Measurements from ENCODE around the gene MAP3K8. TPM values are rescaled to one million over a fixed set of nuclear protein-coding genes. Genes with fewer than 3 reads are reported as not detected.
A peak's percentile ranks its signal among the peaks of the same experiment; 100 is the strongest.
"Not testable (repeated sequence)": the region's sequence is repeated elsewhere in the genome, so short reads cannot be mapped to it uniquely, and the experiment has no call there.

Gene MAP3K8
- polyA plus RNA-seq, 4 donors: 1.8 to 10.9 (median 8.3) TPM

- H3K27ac ChIP-seq (ENCODE audit: low read depth in 1 of 3, low read length in 2 of 3): peak overlapping the region in 1 of 3 donors; percentile 81
- FAIRE-seq: no peak
These were observed 3.3 kb upstream of the MAP3K8 start for GRCh38 chr10:30430544-30431298.

GRCh38 chr10:30431435-30431911 is 2.5 kb upstream of the MAP3K8 start:
- Histone ChIP-seq H3K27me3 (ENCODE audit: control insufficient read depth in 3 of 3, insufficient read depth in 3 of 3, low read length in 3 of 3) (no peaks in the 10 kb centered on the region), H3K4me1 (ENCODE audit: control insufficient read depth in 3 of 3, insufficient read depth in 2 of 3, low read depth in 1 of 3, low read length in 2 of 3) (peaks cover 0 to 37% (median 8%) of the 10 kb centered on the region in 3 donors), H3K9me3 (ENCODE audit: control insufficient read depth in 2 of 2, insufficient read depth in 1 of 2, low read depth in 1 of 2, low read length in 1 of 2) (no peaks in the 10 kb centered on the region), H3K4me3 (ENCODE audit: low read depth in 1 of 3, low read length in 3 of 3) (no peak overlapping the region), H3K27ac (ENCODE audit: low read depth in 1 of 3, low read length in 2 of 3) (peak overlapping the region in 2 of 3 donors; percentile 54 to 81), H3K36me3 (ENCODE audit: control insufficient read depth in 3 of 3, insufficient read depth in 2 of 3, low read depth in 1 of 3, low read length in 3 of 3) (no peaks in the 10 kb centered on the region)
- peak; percentile 49 to 71 for DNase-seq
- WGBS, 3 donors: 24 to 38% (median 26%) methylated on average over 16 to 17 of the region's 17 CpGs
- no peak for FAIRE-seq

More at GRCh38 chr10:30430544-30431298, 3.3 kb upstream of the MAP3K8 start:
- WGBS, 3 donors: 82 to 92% (median 91%) methylated on average over 12 of the region's 12 CpGs
- peaks cover 0 to 32% (median 5%) of the 10 kb centered on the region in 3 donors for H3K4me1 ChIP-seq (ENCODE audit: control insufficient read depth in 3 of 3, insufficient read depth in 2 of 3, low read depth in 1 of 3, low read length in 2 of 3)
- no peaks in the 10 kb centered on the region for H3K27me3 ChIP-seq (ENCODE audit: control insufficient read depth in 3 of 3, insufficient read depth in 3 of 3, low read length in 3 of 3)
- DNase-seq: no peak
- no peaks in the 10 kb centered on the region for H3K9me3 ChIP-seq (ENCODE audit: control insufficient read depth in 2 of 2, insufficient read depth in 1 of 2, low read depth in 1 of 2, low read length in 1 of 2)
- no peaks in the 10 kb centered on the region for H3K36me3 ChIP-seq (ENCODE audit: control insufficient read depth in 3 of 3, insufficient read depth in 2 of 3, low read depth in 1 of 3, low read length in 3 of 3)
- H3K4me3 ChIP-seq (ENCODE audit: low read depth in 1 of 3, low read length in 3 of 3): no peak overlapping the region

- Histone ChIP-seq H3K9me3 (ENCODE audit: control insufficient read depth in 2 of 2, insufficient read depth in 1 of 2, low read depth in 1 of 2, low read length in 1 of 2) (no peaks in the 10 kb centered on the region), H3K27me3 (ENCODE audit: control insufficient read depth in 3 of 3, insufficient read depth in 3 of 3, low read length in 3 of 3) (no peaks in the 10 kb centered on the region), H3K4me1 (ENCODE audit: control insufficient read depth in 3 of 3, insufficient read depth in 2 of 3, low read depth in 1 of 3, low read length in 2 of 3) (peaks cover 0 to 39% (median 5%) of the 10 kb centered on the region in 3 donors), H3K4me3 (ENCODE audit: low read depth in 1 of 3, low read length in 3 of 3) (peak overlapping the region; percentile 59 to 86 (median 70)), H3K36me3 (ENCODE audit: control insufficient read depth in 3 of 3, insufficient read depth in 2 of 3, low read depth in 1 of 3, low read length in 3 of 3) (peaks cover 0 to 4% (median 0%) of the 10 kb centered on the region in 3 donors), H3K27ac (ENCODE audit: low read depth in 1 of 3, low read length in 2 of 3) (peak overlapping the region; percentile 72 to 99 (median 95))
- peak in 1 of 2 donors; percentile 68 for DNase-seq
- FAIRE-seq: no peak
- WGBS, 3 donors: 26 to 37% (median 35%) methylated on average over 34 to 35 of the region's 35 CpGs
These were observed 1.2 kb upstream of the MAP3K8 start for GRCh38 chr10:30432622-30433305.

GRCh38 chr10:30433306-30433729 is 666 bp upstream of the MAP3K8 start:
- H3K4me3 ChIP-seq (ENCODE audit: low read depth in 1 of 3, low read length in 3 of 3): peak overlapping the region; percentile 59 to 86 (median 70)
- H3K9me3 ChIP-seq (ENCODE audit: control insufficient read depth in 2 of 2, insufficient read depth in 1 of 2, low read depth in 1 of 2, low read length in 1 of 2): no peaks in the 10 kb centered on the region
- FAIRE-seq (no peak), DNase-seq (peak; percentile 77 to 92)
- H3K27ac ChIP-seq (ENCODE audit: low read depth in 1 of 3, low read length in 2 of 3): peak overlapping the region; percentile 72 to 99 (median 95)
- H3K4me1 ChIP-seq (ENCODE audit: control insufficient read depth in 3 of 3, insufficient read depth in 2 of 3, low read depth in 1 of 3, low read length in 2 of 3): peaks cover 0 to 33% (median 3%) of the 10 kb centered on the region in 3 donors
- peaks cover 0 to 4% (median 0%) of the 10 kb centered on the region in 3 donors for H3K36me3 ChIP-seq (ENCODE audit: control insufficient read depth in 3 of 3, insufficient read depth in 2 of 3, low read depth in 1 of 3, low read length in 3 of 3)
- no peaks in the 10 kb centered on the region for H3K27me3 ChIP-seq (ENCODE audit: control insufficient read depth in 3 of 3, insufficient read depth in 3 of 3, low read length in 3 of 3)
- 0 to 1% (median 0%) methylated on average over 28 to 32 of the region's 32 CpGs for WGBS, 3 donors

- peak overlapping the region; percentile 72 to 99 (median 95) for H3K27ac ChIP-seq (ENCODE audit: low read depth in 1 of 3, low read length in 2 of 3)
- H3K4me3 ChIP-seq (ENCODE audit: low read depth in 1 of 3, low read length in 3 of 3): peak overlapping the region; percentile 59 to 86 (median 70)
- no peaks in the 10 kb centered on the region for H3K27me3 ChIP-seq (ENCODE audit: control insufficient read depth in 3 of 3, insufficient read depth in 3 of 3, low read length in 3 of 3)
- peaks cover 0 to 33% (median 3%) of the 10 kb centered on the region in 3 donors for H3K4me1 ChIP-seq (ENCODE audit: control insufficient read depth in 3 of 3, insufficient read depth in 2 of 3, low read depth in 1 of 3, low read length in 2 of 3)
- DNase-seq (peak; percentile 68 to 93), FAIRE-seq (no peak)
- H3K36me3 ChIP-seq (ENCODE audit: control insufficient read depth in 3 of 3, insufficient read depth in 2 of 3, low read depth in 1 of 3, low read length in 3 of 3): peaks cover 0 to 6% (median 0%) of the 10 kb centered on the region in 3 donors
- no peaks in the 10 kb centered on the region for H3K9me3 ChIP-seq (ENCODE audit: control insufficient read depth in 2 of 2, insufficient read depth in 1 of 2, low read depth in 1 of 2, low read length in 1 of 2)
- WGBS, 3 donors: 0 to 1% (median 1%) methylated on average over 44 to 56 of the region's 56 CpGs
These were observed 489 bp downstream of the MAP3K8 start for GRCh38 chr10:30434273-30435072.

GRCh38 chr10:30435073-30435422 is 1.1 kb downstream of the MAP3K8 start:
- no peak for DNase-seq
- H3K27ac ChIP-seq (ENCODE audit: low read depth in 1 of 3, low read length in 2 of 3): peak overlapping the region; percentile 12 to 99 (median 95)
- peak overlapping the region; percentile 59 to 86 (median 70) for H3K4me3 ChIP-seq (ENCODE audit: low read depth in 1 of 3, low read length in 3 of 3)
- H3K9me3 ChIP-seq (ENCODE audit: control insufficient read depth in 2 of 2, insufficient read depth in 1 of 2, low read depth in 1 of 2, low read length in 1 of 2): no peaks in the 10 kb centered on the region
- peaks cover 0 to 33% (median 3%) of the 10 kb centered on the region in 3 donors for H3K4me1 ChIP-seq (ENCODE audit: control insufficient read depth in 3 of 3, insufficient read depth in 2 of 3, low read depth in 1 of 3, low read length in 2 of 3)
- peaks cover 0 to 7% (median 0%) of the 10 kb centered on the region in 3 donors for H3K36me3 ChIP-seq (ENCODE audit: control insufficient read depth in 3 of 3, insufficient read depth in 2 of 3, low read depth in 1 of 3, low read length in 3 of 3)
- H3K27me3 ChIP-seq (ENCODE audit: control insufficient read depth in 3 of 3, insufficient read depth in 3 of 3, low read length in 3 of 3): no peaks in the 10 kb centered on the region
- 2 to 3% (median 2%) methylated on average over 13 of the region's 13 CpGs for WGBS, 3 donors
- FAIRE-seq: no peak

GRCh38 chr10:30435499-30436167 is 1.6 kb downstream of the MAP3K8 start:
- DNase-seq; FAIRE-seq; H3K9me3 ChIP-seq (ENCODE audit: control insufficient read depth in 2 of 2, insufficient read depth in 1 of 2, low read depth in 1 of 2, low read length in 1 of 2); H3K27me3 ChIP-seq (ENCODE audit: control insufficient read depth in 3 of 3, insufficient read depth in 3 of 3, low read length in 3 of 3); H3K36me3 ChIP-seq (ENCODE audit: control insufficient read depth in 3 of 3, insufficient read depth in 2 of 3, low read depth in 1 of 3, low read length in 3 of 3): not testable (repeated sequence)
- H3K27ac ChIP-seq (ENCODE audit: low read depth in 1 of 3, low read length in 2 of 3): peak overlapping the region in 2 of 3 donors; percentile 95 to 99
- H3K4me1 ChIP-seq (ENCODE audit: control insufficient read depth in 3 of 3, insufficient read depth in 2 of 3, low read depth in 1 of 3, low read length in 2 of 3): peaks cover 0 to 33% (median 3%) of the 10 kb centered on the region in 3 donors
- peak overlapping the region; percentile 59 to 86 (median 70) for H3K4me3 ChIP-seq (ENCODE audit: low read depth in 1 of 3, low read length in 3 of 3)
- WGBS, 3 donors: 61 to 74% (median 66%) methylated on average over 15 of the region's 15 CpGs

Data from small intestine (tissue), 7 donors.